HG02678 (cell line): ENCODE results near the gene GLMP.

Experiments used
- ATAC-seq: cut with Tn5 transposase; IDR thresholded peaks from one replicate; pipeline ENCODE4 v1.9.1; 2021; ENCODE audit warnings: mild to moderate bottlenecking, moderate library complexity; ENCODE audit not compliant: unreplicated experiment

The GLMP gene

GRCh38 chr1:156286061-156286460, 9.4 kb downstream of the GLMP start:
- no peak for ATAC-seq

- ATAC-seq = no peak
Observed at GRCh38 chr1:156285437-156285836, 10.0 kb downstream of the GLMP start.

- ATAC-seq = no peak
Observed at GRCh38 chr1:156284757-156285156, 10.7 kb downstream of the GLMP start.

GRCh38 chr1:156284112-156284511, 11.4 kb downstream of the GLMP start, which contains the start of gene TMEM79:
TSS of gene TMEM79 (plus strand) at chr1:156284325. CDS start at chr1:156285227, 902 bp downstream.
- ATAC-seq = no peak

GRCh38 chr1:156283521-156283920, 12.0 kb downstream of the GLMP start:
- no peak for ATAC-seq

- peak; percentile 74 for ATAC-seq
Observed at GRCh38 chr1:156282479-156283222, 12.8 kb downstream of the GLMP start, which contains the start of gene SMG5. TSS of gene SMG5 (minus strand) at chr1:156282825. CDS start at chr1:156282680, 145 bp downstream.

- ATAC-seq = no peak
Observed at GRCh38 chr1:156281693-156282478, 13.6 kb downstream of the GLMP start.

GRCh38 chr1:156281281-156281680, 14.2 kb downstream of the GLMP start:
- ATAC-seq = no peak

- ATAC-seq = no peak
Observed at GRCh38 chr1:156279837-156280236, 15.6 kb downstream of the GLMP start.

- no peak for ATAC-seq
Observed at GRCh38 chr1:156276966-156277381, 18.5 kb downstream of the GLMP start.

GRCh38 chr1:156276532-156276931, 18.9 kb downstream of the GLMP start:
- no peak for ATAC-seq

- ATAC-seq = no peak
Observed at GRCh38 chr1:156270314-156270713, 25.2 kb downstream of the GLMP start.

- no peak for ATAC-seq
Observed at GRCh38 chr1:156268336-156268735, 27.1 kb downstream of the GLMP start.

- ATAC-seq = no peak
Observed at GRCh38 chr1:156266051-156266450, 29.4 kb downstream of the GLMP start.

GRCh38 chr1:156263288-156263655, 32.2 kb downstream of the GLMP start:
- ATAC-seq = no peak

- no peak for ATAC-seq
Observed at GRCh38 chr1:156262461-156263287, 32.8 kb downstream of the GLMP start.

GRCh38 chr1:156260896-156261295, 34.6 kb downstream of the GLMP start:
- ATAC-seq = no peak

GRCh38 chr1:156259805-156260204, 35.7 kb downstream of the GLMP start:
- ATAC-seq = no peak

- ATAC-seq = no peak
Observed at GRCh38 chr1:156258859-156259258, 36.6 kb downstream of the GLMP start.

GRCh38 chr1:156257711-156258110, 37.8 kb downstream of the GLMP start:
- ATAC-seq = no peak

GRCh38 chr1:156253634-156254033, 41.8 kb downstream of the GLMP start:
- no peak for ATAC-seq
